Measurements from ENCODE around the gene ALG11.

Gene ALG11

GRCh38 chr13:51997641-51998330 is 14.4 kb upstream of the ALG11 start:
- no peak for DNase-seq (ENCODE audit: low read depth in 1 of 2, low spot score in 1 of 2)

DNA sequence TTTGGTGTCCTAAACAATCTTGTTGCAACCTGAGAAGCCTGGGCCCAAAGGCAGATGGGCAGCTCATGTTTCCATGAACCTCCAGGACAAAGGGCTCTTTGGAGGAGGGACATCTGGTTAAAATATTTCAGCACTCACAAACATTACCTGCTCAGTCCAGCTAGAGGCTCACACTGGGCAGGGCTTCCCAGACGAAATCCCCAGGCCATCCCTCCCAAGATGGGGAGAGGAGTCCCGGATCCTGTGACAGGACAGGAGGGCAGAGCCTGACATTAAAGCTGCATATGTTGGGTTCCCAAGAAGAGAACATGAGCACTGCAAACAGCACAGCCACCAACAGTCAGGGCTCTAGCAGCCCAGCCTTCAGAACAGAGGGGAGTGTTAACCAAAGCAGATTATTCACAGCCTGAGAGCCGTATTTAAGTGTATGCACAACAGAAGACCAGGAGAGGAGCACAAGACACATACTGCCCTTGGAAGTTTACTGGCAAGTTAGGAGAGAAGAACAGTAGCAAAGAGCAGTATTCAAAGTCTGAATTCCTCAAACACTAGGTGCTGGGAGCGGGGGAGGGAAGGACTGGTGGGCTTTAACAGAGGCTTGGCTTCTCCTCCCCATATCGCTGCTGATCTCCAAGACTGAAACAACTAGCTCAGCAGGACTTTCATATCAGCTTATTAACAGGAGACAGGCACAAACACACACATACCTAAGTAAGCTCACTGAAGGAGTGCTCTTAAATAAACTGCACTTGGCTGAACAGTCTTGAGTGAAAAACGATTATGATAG is 13.3 kb upstream of the ALG11 start:
- DNase-seq (ENCODE audit: low read depth in 1 of 2, low spot score in 1 of 2): no peak

DNA sequence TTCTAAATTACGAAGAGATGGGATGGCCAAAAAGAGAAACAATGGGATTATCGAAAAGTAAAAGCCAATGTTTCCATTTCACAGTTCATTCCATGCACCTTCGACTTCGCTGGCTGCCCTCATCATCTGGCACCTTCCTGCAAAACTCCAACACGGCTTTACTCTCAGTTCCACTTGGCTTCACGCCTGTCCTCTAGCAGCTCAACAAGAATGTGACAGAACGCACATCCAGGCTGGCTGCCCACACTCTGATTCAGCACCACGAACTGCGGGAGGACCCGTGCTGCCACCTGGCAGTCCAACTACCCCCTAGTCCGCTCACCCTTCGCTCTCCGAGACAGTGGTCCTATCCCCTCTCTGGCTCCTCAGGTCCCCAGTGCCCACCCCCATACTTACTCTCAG is 12.7 kb upstream of the ALG11 start:
- DNase-seq (ENCODE audit: low read depth in 1 of 2, low spot score in 1 of 2): no peak

- DNase-seq (ENCODE audit: low read depth in 1 of 2, low spot score in 1 of 2): no peak
Measured at GRCh38 chr13:51999921-52000320, 12.3 kb upstream of the ALG11 start.

DNA sequence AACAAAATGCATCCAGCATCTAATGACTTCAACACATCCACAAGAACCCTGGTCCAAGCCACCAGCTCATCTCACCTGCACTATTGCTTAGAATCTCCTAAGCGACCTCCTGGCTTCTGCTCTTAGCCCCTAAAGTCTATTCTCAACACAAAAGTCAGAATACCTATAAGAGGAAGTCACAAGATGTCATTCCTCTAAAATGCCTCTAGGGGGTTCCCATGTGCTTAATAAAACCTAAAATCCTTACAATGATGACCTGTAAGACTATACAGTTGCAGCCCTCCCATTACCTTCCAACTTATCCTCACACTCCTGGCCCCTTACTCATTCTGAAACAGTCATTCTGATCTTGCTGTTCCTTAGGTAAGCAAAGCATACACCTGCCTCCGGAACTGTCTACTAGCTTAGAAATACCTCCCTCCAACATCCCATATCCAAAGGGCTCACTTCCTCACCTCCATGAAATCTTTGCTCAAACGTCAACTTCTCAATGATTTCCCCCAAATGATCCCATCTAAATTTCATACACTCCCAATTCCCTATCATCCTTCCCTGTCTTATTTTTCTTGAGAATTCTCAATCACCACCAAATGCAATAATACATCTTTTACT is 11.0 kb upstream of the ALG11 start:
- no peak for DNase-seq (ENCODE audit: low read depth in 1 of 2, low spot score in 1 of 2)

GRCh38 chr13:52002361-52002760 is 9.8 kb upstream of the ALG11 start:
- no peak for DNase-seq (ENCODE audit: low read depth in 1 of 2, low spot score in 1 of 2)

GRCh38 chr13:52003541-52003940 is 8.7 kb upstream of the ALG11 start:
- DNase-seq (ENCODE audit: low read depth in 1 of 2, low spot score in 1 of 2): no peak

GRCh38 chr13:52004511-52005170 is 7.6 kb upstream of the ALG11 start:
- no peak for DNase-seq (ENCODE audit: low read depth in 1 of 2, low spot score in 1 of 2)

- DNase-seq (ENCODE audit: low read depth in 1 of 2, low spot score in 1 of 2): no peak
Measured at GRCh38 chr13:52005841-52006522, 6.2 kb upstream of the ALG11 start.

DNA sequence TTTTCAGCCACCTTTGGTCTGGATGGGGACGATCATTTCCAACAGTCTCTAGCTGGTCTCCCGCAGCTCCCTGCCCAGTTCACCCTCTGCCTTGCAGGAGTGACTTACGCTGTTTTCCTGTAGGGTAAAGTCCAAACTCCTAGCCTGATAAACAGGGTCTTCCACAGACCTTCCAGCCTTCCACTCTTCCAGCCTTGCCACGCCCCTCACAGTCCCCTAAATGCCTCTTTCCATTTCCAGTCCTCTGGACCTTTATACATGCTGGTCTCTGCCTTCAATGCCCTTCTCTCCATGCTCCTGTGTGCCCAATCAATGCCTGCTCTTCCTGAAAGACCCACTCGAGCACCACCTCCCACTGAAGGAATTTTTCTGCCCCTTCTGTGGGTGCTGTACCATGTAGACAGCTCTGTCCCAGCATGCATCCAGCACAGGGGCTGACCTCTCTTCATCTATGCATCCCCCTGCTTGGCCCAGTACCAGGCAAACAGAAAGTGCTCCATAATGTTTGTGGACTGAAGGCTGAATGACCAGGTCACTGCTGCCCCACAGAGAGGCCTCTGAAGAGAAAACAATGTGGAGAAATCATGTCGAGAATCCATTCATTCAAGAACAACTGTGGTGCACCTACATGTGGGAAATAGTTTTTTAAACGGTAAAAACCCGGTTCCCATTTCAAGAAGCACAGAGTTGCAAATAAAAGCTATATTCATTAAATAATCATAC is 5.5 kb upstream of the ALG11 start:
- DNase-seq (ENCODE audit: low read depth in 1 of 2, low spot score in 1 of 2): no peak

GRCh38 chr13:52009946-52010345 is 2.3 kb upstream of the ALG11 start:
- DNase-seq (ENCODE audit: low read depth in 1 of 2, low spot score in 1 of 2): no peak

DNA sequence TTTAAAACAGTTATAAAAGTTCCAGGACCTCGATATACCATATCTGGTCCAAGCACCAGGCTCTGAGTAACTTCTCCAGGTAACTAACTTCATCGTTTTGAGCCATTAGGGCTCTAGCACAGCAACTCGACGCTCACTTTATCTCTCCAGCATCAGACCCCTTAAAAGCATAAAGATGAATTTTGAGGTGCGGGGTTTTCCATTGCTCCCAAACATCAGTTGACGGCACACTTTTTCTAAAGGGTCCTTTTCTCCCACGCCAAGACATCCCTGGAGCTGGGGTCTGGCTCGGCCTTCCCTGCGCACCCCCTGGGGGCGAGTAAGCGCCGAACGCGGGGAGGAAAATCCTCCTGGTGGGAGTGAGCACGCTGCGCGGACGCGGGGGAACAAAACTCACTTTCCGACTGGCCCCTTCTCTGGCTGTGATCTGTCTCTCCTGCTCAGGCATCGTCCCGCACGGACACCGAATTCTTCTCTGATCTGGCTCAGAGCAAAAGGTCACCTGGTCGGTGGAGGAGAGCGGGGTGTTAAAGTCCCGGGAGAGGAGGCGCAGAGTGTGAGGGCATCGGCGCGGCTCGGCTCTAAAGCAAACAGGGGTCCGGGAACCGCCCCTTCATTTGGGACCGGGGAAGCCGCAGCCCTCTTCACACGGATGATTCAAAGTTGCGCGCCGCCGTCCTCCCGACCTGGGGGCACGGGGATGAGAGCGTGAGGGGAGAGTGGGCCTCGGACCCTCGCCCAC is 1.1 kb upstream of the ALG11 start, which contains the start of gene ATP7B:
Gene ATP7B, minus strand, starts transcription at position 561 of the 742 bp plus-strand sequence. Its CDS starts 113 bp downstream, at position 448.
- peak in 1 of 2 donors; percentile 1 for DNase-seq (ENCODE audit: low read depth in 1 of 2, low spot score in 1 of 2)

DNA sequence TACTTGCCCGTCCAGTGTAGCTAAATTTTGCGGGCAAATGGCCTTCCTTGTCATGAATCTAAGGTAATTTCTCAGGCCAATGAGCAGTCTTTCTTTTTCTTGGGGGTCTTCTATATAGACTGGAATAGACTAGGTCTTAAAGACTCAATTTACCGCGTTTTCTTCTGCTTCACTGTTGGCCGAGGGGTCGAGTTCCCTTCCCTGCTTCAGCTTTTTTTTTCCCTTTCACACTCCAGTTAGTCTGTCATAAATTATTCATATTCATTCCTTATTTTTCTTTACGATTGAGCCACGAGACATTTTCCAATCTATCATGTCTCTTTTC is 276 bp downstream of the ALG11 start:
- no peak for DNase-seq (ENCODE audit: low read depth in 1 of 2, low spot score in 1 of 2)

DNA sequence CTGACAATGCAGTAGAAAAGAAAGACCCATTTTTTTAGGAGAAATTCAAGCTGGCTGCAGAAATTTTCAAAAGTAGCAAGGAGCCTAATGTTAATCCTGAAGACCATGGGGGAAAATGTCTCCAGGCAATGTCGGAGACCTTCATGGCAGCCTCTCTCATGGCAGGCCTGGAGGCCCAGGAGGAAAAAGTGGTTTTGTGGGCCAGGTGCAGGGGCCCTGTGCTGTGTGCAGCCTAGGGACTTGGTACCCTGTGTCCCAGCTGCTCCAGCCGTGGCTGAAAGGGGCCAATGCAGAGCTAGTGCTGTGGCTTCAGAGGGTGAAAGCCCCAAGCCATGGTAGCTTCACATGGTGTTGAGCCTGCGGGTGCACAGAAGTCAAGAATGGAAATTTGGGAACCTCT is 4.1 kb downstream of the ALG11 start:
- no peak for DNase-seq (ENCODE audit: low read depth in 1 of 2, low spot score in 1 of 2)

GRCh38 chr13:52020191-52020590 is 8.0 kb downstream of the ALG11 start:
- no peak for DNase-seq (ENCODE audit: low read depth in 1 of 2, low spot score in 1 of 2)

GRCh38 chr13:52022356-52022755 is 10.2 kb downstream of the ALG11 start:
- DNase-seq (ENCODE audit: low read depth in 1 of 2, low spot score in 1 of 2): no peak

DNA sequence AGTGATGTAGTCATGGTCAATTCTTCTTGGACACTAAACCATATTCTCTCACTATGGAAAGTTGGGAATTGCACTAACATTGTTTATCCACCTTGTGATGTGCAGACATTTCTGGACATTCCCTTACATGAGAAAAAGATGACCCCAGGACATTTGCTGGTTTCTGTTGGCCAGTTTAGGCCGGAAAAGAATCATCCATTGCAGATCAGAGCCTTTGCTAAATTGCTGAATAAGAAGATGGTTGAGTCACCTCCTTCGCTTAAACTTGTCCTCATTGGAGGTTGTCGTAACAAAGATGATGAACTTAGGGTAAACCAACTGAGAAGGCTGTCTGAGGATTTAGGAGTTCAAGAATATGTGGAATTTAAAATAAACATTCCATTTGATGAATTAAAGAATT is 12.3 kb downstream of the ALG11 start, which contains the start of gene UTP14C:
Gene UTP14C, plus strand, starts transcription at position 211 of the 400 bp plus-strand sequence. CDS start 4,114 bp downstream, outside the sequence.
- DNase-seq (ENCODE audit: low read depth in 1 of 2, low spot score in 1 of 2): no peak

DNA sequence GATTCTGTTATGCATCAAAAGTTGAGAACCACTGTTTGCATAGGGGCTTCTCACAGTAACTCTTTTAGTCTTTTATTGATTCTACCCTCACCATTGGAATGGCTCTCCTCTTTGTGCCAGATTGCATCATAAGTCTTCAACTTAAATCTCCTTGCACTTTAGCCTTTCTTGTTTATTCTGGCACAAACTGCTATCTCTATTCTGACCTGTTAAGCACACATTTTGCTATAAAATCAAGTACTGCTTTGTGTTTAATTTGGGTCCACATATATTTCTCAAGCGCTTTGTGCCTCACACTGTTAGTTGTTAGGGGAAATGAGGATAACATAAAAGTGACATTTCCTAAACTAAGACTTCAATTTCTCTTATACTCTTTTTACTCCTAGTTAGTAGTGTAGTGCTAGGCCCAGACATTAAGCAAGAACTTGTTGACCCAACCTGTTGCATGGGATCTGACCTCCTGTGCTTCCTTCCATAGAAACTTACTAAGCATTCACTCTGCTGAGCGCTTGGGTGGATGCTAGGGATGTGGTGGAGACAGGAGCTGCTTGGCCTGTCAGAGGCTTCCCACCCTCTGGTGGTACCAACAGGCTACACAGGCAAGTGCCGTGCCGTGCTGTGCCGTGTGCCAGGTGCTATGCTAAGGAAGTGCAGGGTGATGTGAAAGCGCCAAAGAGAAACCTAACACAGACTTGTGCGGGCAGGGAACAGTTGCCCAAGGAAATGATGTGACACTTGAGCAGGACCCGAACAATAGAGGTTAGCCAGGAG is 13.5 kb downstream of the ALG11 start:
- DNase-seq (ENCODE audit: low read depth in 1 of 2, low spot score in 1 of 2): no peak

DNA sequence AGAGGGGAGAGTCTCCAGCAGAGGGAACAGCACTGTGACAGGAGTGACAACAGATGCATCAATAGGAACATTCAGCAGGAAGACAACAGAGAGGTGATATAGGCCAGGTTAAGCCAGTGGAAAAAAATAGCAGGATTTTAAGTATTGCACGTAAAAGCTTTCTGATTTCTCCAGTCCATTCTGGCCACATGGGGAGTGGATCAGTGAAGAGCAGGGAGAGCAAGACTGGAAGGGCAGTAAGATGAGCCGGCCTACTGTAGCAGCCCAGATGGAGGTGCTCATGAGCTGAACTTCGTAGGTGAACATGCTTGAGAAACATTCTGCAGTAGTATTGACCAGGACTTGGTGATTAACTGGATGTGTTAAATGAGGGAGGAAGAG is 14.0 kb downstream of the ALG11 start:
- no peak for DNase-seq (ENCODE audit: low read depth in 1 of 2, low spot score in 1 of 2)

Data from activated CD4-positive, alpha-beta T cell treated with anti-CD3 and anti-CD28 coated beads, Interleukin-2, amount 50 U/mL, for 24 hours (primary cell).